Stimulated activated CD8-positive, alpha-beta memory T cell treated with anti-CD3 and anti-CD28 coated beads, Interleukin-15, amount 100 ng/mL, for 24 hours (primary cell): ENCODE measurements around the gene KIF26B.

Source experiments
- DNase-seq: peaks from one replicate; pipeline ENCODE4 v3.0.0-alpha.2; 2020; ENCODE audit warnings: low read depth

Gene KIF26B

DNA sequence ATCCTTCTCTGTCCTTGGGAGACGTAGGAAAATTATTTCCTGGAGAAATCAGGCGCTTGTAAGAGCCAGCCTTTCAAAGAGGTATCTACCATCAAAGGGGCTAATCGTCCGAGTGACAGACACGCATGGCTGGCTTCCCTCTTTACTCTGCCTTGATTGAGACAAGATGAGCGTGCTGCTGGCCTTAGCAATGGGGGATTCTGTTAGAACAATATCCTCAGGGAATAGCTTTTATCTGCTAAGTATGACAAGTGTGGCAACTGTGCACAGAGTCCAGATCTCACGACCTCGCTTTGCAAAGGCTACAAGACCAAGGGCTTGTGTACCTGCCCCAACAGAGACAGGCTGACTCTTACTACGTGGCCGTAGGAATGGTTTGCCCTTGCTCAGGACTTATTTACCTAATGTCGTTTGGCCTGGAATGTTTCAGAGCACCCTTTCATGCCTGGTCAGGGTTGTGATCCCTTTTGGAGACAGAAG, 417.1 kb downstream of the KIF26B start:
- no peak for DNase-seq

GRCh38 chr1:245572709-245573108, 417.9 kb downstream of the KIF26B start:
- DNase-seq = no peak

- DNase-seq = no peak
These were observed 420.9 kb downstream of the KIF26B start for GRCh38 chr1:245575710-245576109.

DNA sequence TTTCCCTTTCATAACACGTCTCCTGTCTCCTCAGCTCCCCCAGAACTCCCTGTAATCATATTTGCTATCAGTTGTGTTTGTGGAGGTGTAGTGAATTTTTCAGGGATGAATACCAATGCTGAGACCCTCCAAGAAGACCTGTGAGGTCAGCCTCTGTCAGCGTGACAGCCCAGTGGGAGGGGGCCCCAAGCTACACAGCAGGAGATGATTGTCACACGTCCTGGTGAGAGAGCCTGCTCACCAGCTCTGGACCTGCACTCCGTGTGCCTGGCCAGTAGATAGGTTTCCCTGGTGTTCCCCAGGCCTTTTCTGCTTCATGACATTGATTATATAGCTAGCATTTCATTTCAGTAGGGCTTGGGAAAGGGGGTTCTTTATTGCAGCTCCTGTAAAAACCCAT, 421.5 kb downstream of the KIF26B start:
- no peak for DNase-seq

- no peak for DNase-seq
These were observed 422.7 kb downstream of the KIF26B start for GRCh38 chr1:245577191-245578157.

- no peak for DNase-seq
These were observed 423.5 kb downstream of the KIF26B start for GRCh38 chr1:245578308-245578707.

GRCh38 chr1:245578771-245579170, 424.0 kb downstream of the KIF26B start:
- DNase-seq = no peak

DNA sequence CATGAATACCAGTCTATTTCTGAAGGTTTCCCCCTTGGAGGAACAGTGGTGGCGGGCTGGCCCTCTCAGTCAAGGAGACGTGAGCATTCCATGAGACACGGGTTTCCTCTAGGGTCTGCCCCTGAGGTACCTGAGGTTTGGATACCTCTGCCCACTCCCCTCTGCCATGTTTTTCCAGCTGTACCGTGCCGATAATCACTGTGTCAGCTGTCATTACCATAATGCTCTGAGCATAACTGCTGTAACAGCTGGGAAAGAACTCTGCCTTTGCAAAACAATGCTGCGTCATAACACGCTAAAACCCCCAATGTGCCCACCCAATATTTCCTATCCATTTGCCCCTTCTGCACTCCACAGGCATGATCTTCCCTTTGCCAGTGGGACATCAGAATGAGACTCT, 425.1 kb downstream of the KIF26B start:
- DNase-seq = no peak

- no peak for DNase-seq
These were observed 425.9 kb downstream of the KIF26B start for GRCh38 chr1:245580651-245581050.

- DNase-seq = no peak
These were observed 427.2 kb downstream of the KIF26B start for GRCh38 chr1:245582026-245582425.

DNA sequence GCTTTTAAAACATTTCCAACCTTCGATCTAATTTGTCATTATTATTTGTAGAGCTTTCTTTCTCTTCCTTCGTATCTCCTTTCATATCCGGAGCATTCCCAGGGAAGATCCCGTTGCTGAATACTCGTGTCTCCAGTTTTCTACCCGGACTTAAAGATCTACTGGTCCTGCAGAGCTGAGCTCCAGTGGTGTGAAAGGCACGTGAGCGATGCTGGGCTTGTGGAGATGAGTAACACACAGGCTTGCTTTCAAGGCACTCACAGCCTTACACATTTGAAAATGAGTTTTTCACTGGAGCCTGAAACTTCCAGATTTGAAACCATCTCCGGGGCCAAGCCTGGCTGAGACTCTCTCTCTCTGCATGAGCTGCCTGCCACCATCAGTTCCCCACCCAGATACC, 428.3 kb downstream of the KIF26B start:
- no peak for DNase-seq

GRCh38 chr1:245583575-245584330, 429.0 kb downstream of the KIF26B start:
- no peak for DNase-seq

GRCh38 chr1:245585252-245585959, 430.6 kb downstream of the KIF26B start:
- no peak for DNase-seq

- DNase-seq = no peak
These were observed 432.8 kb downstream of the KIF26B start for GRCh38 chr1:245587435-245588115.

DNA sequence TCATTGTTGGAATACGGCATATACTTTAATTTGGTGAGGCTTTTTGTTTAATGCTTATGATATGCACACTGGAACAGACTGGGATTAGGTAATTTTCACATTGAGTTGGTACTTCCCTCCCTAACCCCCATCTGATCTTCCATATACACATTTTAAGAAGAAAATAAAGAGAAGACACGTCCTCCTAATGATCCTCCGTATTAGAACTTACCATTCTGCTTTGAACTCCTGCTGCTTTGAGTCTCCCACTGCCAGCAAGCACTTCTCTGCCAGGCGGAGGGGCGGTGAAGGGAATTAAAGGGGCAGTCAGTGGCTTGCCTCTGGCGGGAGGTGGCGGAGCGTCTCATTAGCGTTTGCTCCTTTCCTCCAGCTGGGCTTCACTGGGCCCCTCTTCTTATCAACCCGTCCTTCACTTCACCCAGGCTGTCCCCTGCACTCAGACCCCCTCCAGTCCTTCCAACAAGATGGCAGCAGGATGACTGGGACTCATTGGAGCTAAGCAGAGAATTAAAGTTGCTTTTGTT, 433.4 kb downstream of the KIF26B start:
- no peak for DNase-seq

GRCh38 chr1:245589316-245589715, 434.5 kb downstream of the KIF26B start:
- DNase-seq = no peak

GRCh38 chr1:245589906-245590305, 435.1 kb downstream of the KIF26B start:
- no peak for DNase-seq

- DNase-seq = no peak
These were observed 435.9 kb downstream of the KIF26B start for GRCh38 chr1:245590726-245591125.

DNA sequence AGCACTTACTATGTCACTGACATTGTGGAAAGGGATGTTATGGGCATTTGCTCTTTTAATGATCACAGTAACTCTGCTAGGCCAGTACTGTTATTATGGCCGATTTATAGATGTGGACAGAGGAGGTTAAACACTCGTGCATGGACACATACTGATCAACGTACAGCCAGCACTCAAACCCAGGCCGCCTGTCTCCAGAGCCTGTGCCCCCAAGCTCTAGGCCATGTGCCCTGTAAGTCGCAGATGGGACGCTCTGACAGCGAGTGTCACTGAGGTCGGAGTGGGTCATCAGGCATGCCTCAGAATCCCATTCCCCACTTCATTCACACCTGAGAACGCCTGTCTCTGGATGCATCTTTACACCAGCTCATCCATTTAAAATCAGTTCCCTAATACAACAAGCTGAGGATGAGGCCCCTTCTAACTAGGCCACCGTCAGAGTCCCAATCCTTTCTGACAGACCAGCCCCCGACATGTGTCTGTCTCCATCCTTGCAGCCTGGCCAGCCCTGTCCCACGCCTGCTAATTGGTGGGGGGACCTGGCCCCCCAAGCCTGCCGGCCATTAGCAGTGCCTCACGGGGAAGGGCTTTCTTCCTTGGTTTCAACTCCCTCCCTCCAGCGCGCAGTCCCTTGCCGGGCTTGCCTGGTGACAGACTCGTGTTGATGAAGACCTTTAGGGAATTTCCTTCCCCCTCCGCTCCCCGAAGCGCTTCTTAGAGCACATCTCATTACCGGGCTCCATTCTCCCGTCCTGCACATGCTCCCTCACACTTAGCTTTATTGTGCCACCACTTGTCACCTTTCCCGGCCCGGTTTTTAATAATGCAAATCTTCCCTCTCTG, 436.8 kb downstream of the KIF26B start:
- DNase-seq = no peak

GRCh38 chr1:245592189-245592460, 437.3 kb downstream of the KIF26B start:
- DNase-seq = no peak
